ENCODE measurements around the gene TMPRSS2. TPM values are rescaled to one million over a fixed set of nuclear protein-coding genes. Genes with fewer than 3 reads are reported as not detected.

The TMPRSS2 gene
- total RNA-seq, 1 donor from 2014 or later, result 23.7 TPM

DNA sequence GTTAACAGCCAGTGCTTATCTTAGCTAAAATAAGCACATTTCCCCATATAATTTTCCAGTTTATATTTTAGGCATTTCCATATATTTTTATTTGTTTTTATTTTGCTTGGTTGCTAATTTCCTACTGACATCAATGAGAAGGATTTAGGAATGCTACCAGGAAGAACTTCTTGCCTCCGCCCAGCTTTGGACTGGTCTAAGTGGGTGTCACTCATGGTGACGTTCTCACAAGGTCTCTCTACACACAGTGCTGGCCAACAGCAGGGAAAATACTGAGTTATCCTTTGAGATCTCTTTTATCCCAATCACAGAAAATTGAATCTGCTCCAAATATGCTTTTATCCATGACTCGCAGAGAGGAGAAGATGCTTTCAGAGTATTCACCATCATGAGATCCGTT lies 68.7 kb downstream of the TMPRSS2 start:
- Mint-ChIP-seq H3K4me1 (ENCODE audit: low read depth) (peaks cover 2% of the 10 kb centered on the region), H3K36me3 (ENCODE audit: insufficient read depth) (peaks cover 10% of the 10 kb centered on the region)
- no peak for DNase-seq (ENCODE audit: low spot score, unreplicated experiment)

DNA sequence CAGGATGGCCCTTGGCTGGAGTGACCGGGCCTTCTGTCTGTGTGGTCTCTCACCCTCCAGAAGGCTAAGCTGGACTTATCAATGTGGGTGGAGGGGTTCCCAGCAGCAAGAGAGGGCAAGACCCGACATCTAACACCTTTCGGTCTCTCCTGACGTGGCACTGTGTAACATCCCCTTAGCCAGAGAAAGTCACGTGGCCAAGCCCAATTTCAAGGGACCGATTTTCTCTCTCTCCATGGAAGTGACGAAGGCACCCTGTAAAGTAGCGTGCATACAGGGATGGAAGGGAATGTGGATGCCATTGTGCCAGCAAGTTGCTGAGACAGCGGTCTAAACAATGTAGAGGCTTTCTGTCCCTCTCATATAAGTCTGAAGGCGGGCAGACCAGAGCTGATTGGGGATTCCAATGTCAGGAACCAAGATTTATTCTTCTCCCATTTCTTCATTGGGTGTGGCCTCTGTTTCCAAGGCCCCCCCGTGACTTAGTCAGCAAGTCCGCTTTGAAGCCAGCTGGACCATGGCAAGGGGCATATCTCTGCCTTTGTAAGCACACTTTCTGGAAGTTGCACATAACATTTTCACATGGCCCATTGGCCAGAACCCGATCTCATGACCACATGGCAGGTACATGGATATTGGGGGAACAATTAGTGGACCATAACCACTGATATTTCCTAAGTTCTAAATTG lies 69.4 kb downstream of the TMPRSS2 start:
- Mint-ChIP-seq H3K4me1 (ENCODE audit: low read depth) (peaks cover 2% of the 10 kb centered on the region), H3K9me3 (ENCODE audit: low read depth) (peaks cover 13% of the 10 kb centered on the region), H3K36me3 (ENCODE audit: insufficient read depth) (peaks cover 10% of the 10 kb centered on the region), H3K27me3 (peaks cover 5% of the 10 kb centered on the region), H3K4me3 (ENCODE audit: low read depth) (no peak overlapping the region), H3K27ac (no peak overlapping the region)
- DNase-seq (ENCODE audit: low spot score, unreplicated experiment), result no peak
- TF ChIP-seq, protein P1, sequence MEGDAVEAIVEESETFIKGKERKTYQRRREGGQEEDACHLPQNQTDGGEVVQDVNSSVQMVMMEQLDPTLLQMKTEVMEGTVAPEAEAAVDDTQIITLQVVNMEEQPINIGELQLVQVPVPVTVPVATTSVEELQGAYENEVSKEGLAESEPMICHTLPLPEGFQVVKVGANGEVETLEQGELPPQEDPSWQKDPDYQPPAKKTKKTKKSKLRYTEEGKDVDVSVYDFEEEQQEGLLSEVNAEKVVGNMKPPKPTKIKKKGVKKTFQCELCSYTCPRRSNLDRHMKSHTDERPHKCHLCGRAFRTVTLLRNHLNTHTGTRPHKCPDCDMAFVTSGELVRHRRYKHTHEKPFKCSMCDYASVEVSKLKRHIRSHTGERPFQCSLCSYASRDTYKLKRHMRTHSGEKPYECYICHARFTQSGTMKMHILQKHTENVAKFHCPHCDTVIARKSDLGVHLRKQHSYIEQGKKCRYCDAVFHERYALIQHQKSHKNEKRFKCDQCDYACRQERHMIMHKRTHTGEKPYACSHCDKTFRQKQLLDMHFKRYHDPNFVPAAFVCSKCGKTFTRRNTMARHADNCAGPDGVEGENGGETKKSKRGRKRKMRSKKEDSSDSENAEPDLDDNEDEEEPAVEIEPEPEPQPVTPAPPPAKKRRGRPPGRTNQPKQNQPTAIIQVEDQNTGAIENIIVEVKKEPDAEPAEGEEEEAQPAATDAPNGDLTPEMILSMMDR (IDR thresholded peaks at IDR 0.05; ENCODE audit: unreplicated experiment), result no peak

More for the DNA sequence above, 68.7 kb downstream of the TMPRSS2 start:
- Mint-ChIP-seq H3K9me3 (ENCODE audit: low read depth) (peaks cover 13% of the 10 kb centered on the region), H3K4me3 (ENCODE audit: low read depth) (no peak overlapping the region), H3K27ac (no peak overlapping the region), H3K27me3 (peaks cover 8% of the 10 kb centered on the region)
- TF ChIP-seq, protein P1 (IDR thresholded peaks at IDR 0.05; ENCODE audit: unreplicated experiment), result no peak

DNA sequence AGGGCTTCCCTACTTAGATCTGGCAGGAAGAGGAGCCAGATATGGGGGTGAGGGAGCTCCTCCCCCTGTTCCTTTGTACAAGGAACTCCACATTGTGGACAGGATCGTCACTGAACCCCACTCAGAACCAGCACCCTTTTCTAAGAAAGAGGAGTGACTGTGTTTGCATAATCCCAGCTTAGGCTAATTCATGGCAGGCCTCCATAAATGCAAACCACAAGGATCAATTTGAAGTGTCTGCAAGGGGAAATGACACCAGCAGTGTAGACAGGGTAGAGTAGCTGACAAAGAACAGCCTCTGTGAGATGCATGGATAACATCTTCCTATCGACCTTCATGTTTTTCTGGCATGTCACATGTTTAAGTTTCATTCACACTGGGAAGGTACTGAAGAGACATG lies 70.2 kb downstream of the TMPRSS2 start:
- TF ChIP-seq, protein P1 (IDR thresholded peaks at IDR 0.05; ENCODE audit: unreplicated experiment), result no peak
- Mint-ChIP-seq H3K4me1 (ENCODE audit: low read depth) (peaks cover 2% of the 10 kb centered on the region), H3K9me3 (ENCODE audit: low read depth) (peaks cover 13% of the 10 kb centered on the region), H3K4me3 (ENCODE audit: low read depth) (no peak overlapping the region), H3K36me3 (ENCODE audit: insufficient read depth) (peaks cover 10% of the 10 kb centered on the region), H3K27ac (no peak overlapping the region), H3K27me3 (no peaks in the 10 kb centered on the region)
- DNase-seq (ENCODE audit: low spot score, unreplicated experiment), result no peak

DNA sequence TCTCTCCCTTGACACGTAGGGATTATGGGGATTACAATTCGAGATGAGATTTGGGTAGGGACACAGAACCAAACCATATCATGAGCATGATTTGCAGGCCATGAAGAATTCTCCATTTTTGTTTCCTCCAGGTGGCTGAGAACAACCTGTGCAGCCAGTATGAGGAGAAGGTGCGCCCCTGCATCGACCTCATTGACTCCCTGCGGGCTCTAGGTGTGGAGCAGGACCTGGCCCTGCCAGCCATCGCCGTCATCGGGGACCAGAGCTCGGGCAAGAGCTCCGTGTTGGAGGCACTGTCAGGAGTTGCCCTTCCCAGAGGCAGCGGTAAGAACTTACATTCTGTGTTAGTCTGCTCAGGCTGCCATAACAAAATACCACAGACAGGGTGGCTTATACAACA lies 72.3 kb downstream of the TMPRSS2 start:
- H3K27me3 Mint-ChIP-seq, result no peaks in the 10 kb centered on the region
- peaks cover 10% of the 10 kb centered on the region for H3K36me3 Mint-ChIP-seq (ENCODE audit: insufficient read depth)
- no peak overlapping the region for H3K4me3 Mint-ChIP-seq (ENCODE audit: low read depth)
- H3K9me3 Mint-ChIP-seq (ENCODE audit: low read depth), result peaks cover 13% of the 10 kb centered on the region
- no peak for DNase-seq (ENCODE audit: low spot score, unreplicated experiment)
- TF ChIP-seq, protein P1 (IDR thresholded peaks at IDR 0.05; ENCODE audit: unreplicated experiment), result no peak
- peaks cover 2% of the 10 kb centered on the region for H3K4me1 Mint-ChIP-seq (ENCODE audit: low read depth)
- no peak overlapping the region for H3K27ac Mint-ChIP-seq

DNA sequence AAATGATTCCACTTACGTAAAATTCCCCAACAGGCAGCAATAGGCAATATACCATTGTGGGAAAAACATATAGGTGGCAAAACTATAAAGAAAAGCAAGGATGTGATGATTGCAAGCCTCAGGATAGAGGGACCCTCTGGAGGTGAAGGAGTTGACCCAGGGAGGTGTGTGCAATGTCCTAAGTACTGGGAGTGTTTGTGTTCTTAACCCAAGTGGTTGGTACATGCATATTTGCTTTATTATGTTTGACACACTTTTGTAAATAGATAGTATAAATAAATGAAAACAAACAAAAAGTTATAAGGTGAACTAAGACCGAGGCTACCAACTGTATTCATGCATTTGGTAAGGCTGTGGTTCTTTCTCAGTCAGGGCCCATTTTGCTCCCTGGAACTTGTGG lies 74.4 kb downstream of the TMPRSS2 start:
- TF ChIP-seq, protein P1 (IDR thresholded peaks at IDR 0.05; ENCODE audit: unreplicated experiment), result no peak
- no peak for DNase-seq (ENCODE audit: low spot score, unreplicated experiment)

More for the DNA sequence above, 74.4 kb downstream of the TMPRSS2 start:
- Mint-ChIP-seq H3K4me3 (ENCODE audit: low read depth) (no peak overlapping the region), H3K27ac (no peak overlapping the region), H3K36me3 (ENCODE audit: insufficient read depth) (peaks cover 10% of the 10 kb centered on the region), H3K9me3 (ENCODE audit: low read depth) (peaks cover 13% of the 10 kb centered on the region), H3K4me1 (ENCODE audit: low read depth) (peaks cover 2% of the 10 kb centered on the region), H3K27me3 (peaks cover 10% of the 10 kb centered on the region)
